Panc1 (cell line): ENCODE measurements around the gene HYAL2.

Experiments used
- CTCF ChIP-seq: fragments of 450-650 bp; IDR thresholded peaks from 2 replicates; pipeline ENCODE4 v1.5.1; 2017; ENCODE audit warnings: mild to moderate bottlenecking
- POLR2AphosphoS5 ChIP-seq: IDR thresholded peaks from 2 replicates; pipeline ENCODE4 v1.6.1; 2012; ENCODE audit warnings: mild to moderate bottlenecking, low read depth, low read length, moderate library complexity
- REST ChIP-seq, 2 experiments: IDR thresholded peaks; 2 replicates each; pipeline ENCODE4 v1.6.1; 2011 to 2012; ENCODE audit warnings: low read depth in 2 of 2, control low read depth in 1 of 2, low read length in 1 of 2, mild to moderate bottlenecking in 1 of 2, moderate library complexity in 1 of 2; ENCODE audit not compliant: insufficient read depth in 1 of 2

DNA sequence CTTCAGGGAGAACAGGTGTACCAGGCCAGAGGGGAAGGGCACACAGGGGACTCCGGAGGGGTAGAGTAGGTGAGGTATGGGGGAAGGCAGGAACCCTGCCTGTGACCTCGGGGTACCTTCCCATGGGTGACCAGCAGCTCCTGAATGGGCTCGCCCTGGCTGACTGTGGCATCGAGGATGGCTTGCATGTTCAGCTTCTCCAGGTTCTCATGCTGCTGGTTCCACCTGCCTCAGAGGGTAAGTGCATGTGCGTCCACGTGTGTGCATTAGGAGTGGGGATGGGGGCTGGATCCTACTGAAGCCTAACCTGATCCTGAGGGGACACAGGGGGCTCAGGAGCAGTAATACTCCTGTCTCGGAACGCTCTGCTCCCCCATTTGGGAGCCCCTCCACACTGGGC lies 22.5 kb upstream of the HYAL2 start:
- TF ChIP-seq CTCF: no peak
- TF ChIP-seq POLR2AphosphoS5: no peak
- no peak for TF ChIP-seq REST (IDR thresholded peaks at IDR 0.05; ENCODE audit: insufficient read depth in 1 of 2, low read depth in 2 of 2, low read length in 1 of 2)
